ENCODE measurements around the gene TIMM21. TPM values are rescaled to one million over a fixed set of nuclear protein-coding genes. Genes with fewer than 3 reads are reported as not detected.
A peak's percentile ranks its signal among the peaks of the same experiment; 100 is the strongest.

TIMM21 gene, protein sequence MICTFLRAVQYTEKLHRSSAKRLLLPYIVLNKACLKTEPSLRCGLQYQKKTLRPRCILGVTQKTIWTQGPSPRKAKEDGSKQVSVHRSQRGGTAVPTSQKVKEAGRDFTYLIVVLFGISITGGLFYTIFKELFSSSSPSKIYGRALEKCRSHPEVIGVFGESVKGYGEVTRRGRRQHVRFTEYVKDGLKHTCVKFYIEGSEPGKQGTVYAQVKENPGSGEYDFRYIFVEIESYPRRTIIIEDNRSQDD
- 10 to 100 TPM; 14.6 to 20.9 (median 18.6) TPM for total RNA-seq
- 17.7 TPM for total RNA-seq (2013)
- 8.7 to 52.4 (median 18.0) reads per million in 29 experiments for total RNA-seq

DNA sequence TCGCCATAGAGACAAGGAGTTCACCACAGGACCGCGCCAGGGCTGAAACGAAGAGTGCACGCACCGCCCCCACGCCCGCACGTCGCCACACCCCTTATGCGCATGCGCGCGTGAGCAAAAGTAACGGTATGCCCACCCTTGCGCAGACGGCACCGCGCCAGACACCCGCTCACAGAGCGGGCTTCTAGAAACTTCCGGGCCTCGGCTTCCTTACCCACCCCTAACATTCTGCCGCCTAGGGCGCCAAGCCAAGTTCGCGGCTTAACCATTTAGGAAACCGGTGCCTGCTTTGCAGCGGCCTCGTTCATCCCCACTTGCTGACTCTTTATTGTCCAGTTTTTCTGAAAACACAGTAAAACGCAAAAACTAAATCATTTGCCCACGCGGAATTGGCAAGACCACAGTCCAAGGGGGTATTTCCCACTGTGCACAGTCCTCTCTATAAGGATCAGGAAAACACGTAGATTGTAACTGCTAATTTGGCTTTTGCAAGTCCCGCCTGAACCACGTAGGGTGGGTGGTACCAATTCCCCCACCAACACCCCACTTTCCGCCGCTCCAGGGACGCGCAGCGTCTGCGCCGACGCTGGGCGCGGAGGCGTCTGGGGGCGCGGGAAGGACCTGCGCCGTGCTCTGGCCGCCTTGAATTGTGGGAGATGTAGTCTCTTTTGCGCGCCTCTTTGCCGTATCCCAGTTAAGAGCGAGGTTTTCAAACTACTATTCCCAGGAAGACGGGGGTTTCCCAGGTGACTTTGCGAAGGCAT is at the start of gene TIMM21, which contains the start of gene FBXO15:
TIMM21 (plus strand) TSS at position 745 of the 764 bp plus-strand sequence. CDS start 286 bp downstream, outside the sequence.
FBXO15 (minus strand) TSS at position 56 of the 764 bp plus-strand sequence; CDS start at position 7, 49 bp downstream.
- Mint-ChIP-seq H3K4me1 (peaks cover 50 to 62% (median 50%) of the 10 kb centered on the region in 3 donors), H3K9me3 (no peaks in the 10 kb centered on the region), H3K36me3 (peaks cover 6% of the 10 kb centered on the region), H3K27me3 (peaks cover 0 to 3% of the 10 kb centered on the region in 2 donors), H3K4me3 (peak within 1 kb of the TSS; percentile 95 to 99 (median 97)), H3K27ac (peak within 1 kb of the TSS; percentile 98 to 99)
- ATAC-seq (replicated peaks in 1 of 4), result peak; percentile 86 to 89 (median 88)
- 0% methylated on average over 48 of the region's 58 CpGs for WGBS (ENCODE audit: insufficient coverage)
- DNase-seq, result peak; percentile 90 to 98 (median 95)
- Histone ChIP-seq H3K27me3 (replicated peaks in 1 of 2; ENCODE audit: control insufficient read depth in 2 of 2, extremely low read depth in 1 of 2, insufficient read depth in 2 of 2, low read length in 1 of 2) (no peaks in the 10 kb centered on the region), H3K27ac (ENCODE audit: low read length) (peak within 1 kb of the TSS; percentile 99), H3K9me3 (no peaks in the 10 kb centered on the region), H3K4me1 (ENCODE audit: control insufficient read depth in 1 of 2, extremely low read depth in 1 of 2, insufficient read depth in 2 of 2, low read length in 2 of 2) (peaks cover 11 to 15% of the 10 kb centered on the region in 2 experiments), H3K36me3 (ENCODE audit: control insufficient read depth in 2 of 2, extremely low read depth in 1 of 2, insufficient read depth in 1 of 2, low read length in 1 of 2) (peaks cover 0 to 16% of the 10 kb centered on the region in 2 donors), H3K4me3 (ENCODE audit: control insufficient read depth in 1 of 2, extremely low read depth in 1 of 2, low read length in 1 of 2) (peak within 1 kb of the TSS; percentile 93 to 98)
- CTCF ChIA-PET, result no interaction called here
- POLR2A ChIA-PET, result no interaction called here

GRCh38 chr18:74108460-74108859 is 39.9 kb upstream of the TIMM21 start:
- no peak overlapping the region for H3K27ac Mint-ChIP-seq
- ATAC-seq (replicated peaks in 1 of 4) (peak in 2 of 4 experiments; percentile 29 to 72), DNase-seq (no peak)
- peaks cover 5% of the 10 kb centered on the region for H3K9me3 ChIP-seq
- H3K9me3 Mint-ChIP-seq, result peaks cover 15 to 35% (median 23%) of the 10 kb centered on the region in 3 donors
- no peak overlapping the region for H3K27ac ChIP-seq (ENCODE audit: low read length)
- H3K4me3 Mint-ChIP-seq, result no peak overlapping the region
- no peak overlapping the region for H3K4me3 ChIP-seq (ENCODE audit: control insufficient read depth in 1 of 2, extremely low read depth in 1 of 2, low read length in 1 of 2)
- no peaks in the 10 kb centered on the region for H3K27me3 Mint-ChIP-seq
- no CpG with 5 or more reads among the region's 2 CpGs for WGBS (ENCODE audit: insufficient coverage)
- POLR2A ChIA-PET, result interaction anchor here (0.6 to 0.7 kb wide), 2 partner anchors 46 to 58 kb away, joined by 4 to 6 read pairs; no protein-coding TSS in a partner anchor
- peaks cover 20% of the 10 kb centered on the region for H3K36me3 Mint-ChIP-seq
- no peaks in the 10 kb centered on the region for H3K27me3 ChIP-seq (replicated peaks in 1 of 2; ENCODE audit: control insufficient read depth in 2 of 2, extremely low read depth in 1 of 2, insufficient read depth in 2 of 2, low read length in 1 of 2)
- no peaks in the 10 kb centered on the region for H3K36me3 ChIP-seq (ENCODE audit: control insufficient read depth in 2 of 2, extremely low read depth in 1 of 2, insufficient read depth in 1 of 2, low read length in 1 of 2)
- H3K4me1 ChIP-seq (ENCODE audit: control insufficient read depth in 1 of 2, extremely low read depth in 1 of 2, insufficient read depth in 2 of 2, low read length in 2 of 2), result peaks cover 0 to 6% of the 10 kb centered on the region in 2 experiments
- CTCF ChIA-PET, result no interaction called here
- peaks cover 12 to 18% (median 16%) of the 10 kb centered on the region in 3 donors for H3K4me1 Mint-ChIP-seq

GRCh38 chr18:74110149-74110548 is 38.2 kb upstream of the TIMM21 start:
- Histone ChIP-seq H3K9me3 (peaks cover 5% of the 10 kb centered on the region), H3K36me3 (ENCODE audit: control insufficient read depth in 2 of 2, extremely low read depth in 1 of 2, insufficient read depth in 1 of 2, low read length in 1 of 2) (no peaks in the 10 kb centered on the region), H3K4me1 (ENCODE audit: control insufficient read depth in 1 of 2, extremely low read depth in 1 of 2, insufficient read depth in 2 of 2, low read length in 2 of 2) (peaks cover 0 to 6% of the 10 kb centered on the region in 2 experiments), H3K27me3 (replicated peaks in 1 of 2; ENCODE audit: control insufficient read depth in 2 of 2, extremely low read depth in 1 of 2, insufficient read depth in 2 of 2, low read length in 1 of 2) (no peaks in the 10 kb centered on the region), H3K27ac (ENCODE audit: low read length) (no peak overlapping the region), H3K4me3 (ENCODE audit: control insufficient read depth in 1 of 2, extremely low read depth in 1 of 2, low read length in 1 of 2) (no peak overlapping the region)
- peaks cover 17 to 23% (median 21%) of the 10 kb centered on the region in 3 donors for H3K4me1 Mint-ChIP-seq
- H3K4me3 Mint-ChIP-seq, result no peak overlapping the region
- no peak for DNase-seq
- no peak for ATAC-seq (replicated peaks in 1 of 4)
- WGBS (ENCODE audit: insufficient coverage), result no CpG with 5 or more reads among the region's 1 CpG
- H3K27me3 Mint-ChIP-seq, result no peaks in the 10 kb centered on the region
- POLR2A ChIA-PET, result no interaction called here
- peaks cover 16% of the 10 kb centered on the region for H3K36me3 Mint-ChIP-seq
- peaks cover 8 to 32% (median 16%) of the 10 kb centered on the region in 3 donors for H3K9me3 Mint-ChIP-seq
- H3K27ac Mint-ChIP-seq, result no peak overlapping the region
- CTCF ChIA-PET, result no interaction called here

- 100% methylated on average over 2 of the region's 4 CpGs for WGBS (ENCODE audit: insufficient coverage)
- ChIA-PET CTCF (interaction anchor here in 1 of 2 donors (0.5 to 0.7 kb wide), 2 partner anchors 35 to 242 kb away, joined by 3 to 4 read pairs; no protein-coding TSS in a partner anchor), POLR2A (interaction anchor here in 1 of 2 donors (0.7 kb wide), 1 partner anchor 21 kb away, joined by 5 read pairs; no protein-coding TSS in a partner anchor)
- ATAC-seq (replicated peaks in 1 of 4) (no peak), DNase-seq (no peak)
- peaks cover 16% of the 10 kb centered on the region for H3K36me3 Mint-ChIP-seq
- H3K4me1 Mint-ChIP-seq, result peaks cover 17 to 23% (median 21%) of the 10 kb centered on the region in 3 donors
- no peaks in the 10 kb centered on the region for H3K27me3 Mint-ChIP-seq
- no peaks in the 10 kb centered on the region for H3K36me3 ChIP-seq (ENCODE audit: control insufficient read depth in 2 of 2, extremely low read depth in 1 of 2, insufficient read depth in 1 of 2, low read length in 1 of 2)
- H3K27me3 ChIP-seq (replicated peaks in 1 of 2; ENCODE audit: control insufficient read depth in 2 of 2, extremely low read depth in 1 of 2, insufficient read depth in 2 of 2, low read length in 1 of 2), result no peaks in the 10 kb centered on the region
- H3K4me3 Mint-ChIP-seq, result no peak overlapping the region
- H3K4me3 ChIP-seq (ENCODE audit: control insufficient read depth in 1 of 2, extremely low read depth in 1 of 2, low read length in 1 of 2), result no peak overlapping the region
- peaks cover 0 to 6% of the 10 kb centered on the region in 2 experiments for H3K4me1 ChIP-seq (ENCODE audit: control insufficient read depth in 1 of 2, extremely low read depth in 1 of 2, insufficient read depth in 2 of 2, low read length in 2 of 2)
- H3K27ac Mint-ChIP-seq, result no peak overlapping the region
- no peak overlapping the region for H3K27ac ChIP-seq (ENCODE audit: low read length)
- peaks cover 5% of the 10 kb centered on the region for H3K9me3 ChIP-seq
- peaks cover 8 to 32% (median 16%) of the 10 kb centered on the region in 3 donors for H3K9me3 Mint-ChIP-seq
Measured at GRCh38 chr18:74110976-74111375, 37.3 kb upstream of the TIMM21 start.

- Histone ChIP-seq H3K9me3 (peaks cover 3% of the 10 kb centered on the region), H3K36me3 (ENCODE audit: control insufficient read depth in 2 of 2, extremely low read depth in 1 of 2, insufficient read depth in 1 of 2, low read length in 1 of 2) (no peaks in the 10 kb centered on the region), H3K4me3 (ENCODE audit: control insufficient read depth in 1 of 2, extremely low read depth in 1 of 2, low read length in 1 of 2) (no peak overlapping the region), H3K27me3 (replicated peaks in 1 of 2; ENCODE audit: control insufficient read depth in 2 of 2, extremely low read depth in 1 of 2, insufficient read depth in 2 of 2, low read length in 1 of 2) (no peaks in the 10 kb centered on the region), H3K27ac (ENCODE audit: low read length) (no peak overlapping the region), H3K4me1 (ENCODE audit: control insufficient read depth in 1 of 2, extremely low read depth in 1 of 2, insufficient read depth in 2 of 2, low read length in 2 of 2) (no peaks in the 10 kb centered on the region)
- Mint-ChIP-seq H3K4me1 (peaks cover 5 to 12% (median 6%) of the 10 kb centered on the region in 3 donors), H3K9me3 (peaks cover 4 to 16% (median 9%) of the 10 kb centered on the region in 3 donors), H3K27me3 (no peaks in the 10 kb centered on the region), H3K36me3 (peaks cover 14% of the 10 kb centered on the region), H3K27ac (no peak overlapping the region), H3K4me3 (no peak overlapping the region)
- ChIA-PET CTCF (interaction anchor here in 1 of 2 donors (0.8 kb wide), 1 partner anchor 32 kb away, joined by 5 read pairs; no protein-coding TSS in a partner anchor), POLR2A (no interaction called here)
- no peak for ATAC-seq (replicated peaks in 1 of 4)
- DNase-seq, result peak in 1 of 35 experiments; percentile 3
Measured at GRCh38 chr18:74113711-74114110, 34.6 kb upstream of the TIMM21 start.

- no peak overlapping the region for H3K4me3 ChIP-seq (ENCODE audit: control insufficient read depth in 1 of 2, extremely low read depth in 1 of 2, low read length in 1 of 2)
- POLR2A ChIA-PET, result no interaction called here
- Mint-ChIP-seq H3K4me1 (peaks cover 5 to 9% (median 6%) of the 10 kb centered on the region in 3 donors), H3K27ac (no peak overlapping the region), H3K9me3 (peaks cover 1 to 12% (median 6%) of the 10 kb centered on the region in 3 donors), H3K27me3 (no peaks in the 10 kb centered on the region), H3K4me3 (no peak overlapping the region), H3K36me3 (peaks cover 10% of the 10 kb centered on the region)
- CTCF ChIA-PET, result no interaction called here
- no peak for ATAC-seq (replicated peaks in 1 of 4)
- no peaks in the 10 kb centered on the region for H3K36me3 ChIP-seq (ENCODE audit: control insufficient read depth in 2 of 2, extremely low read depth in 1 of 2, insufficient read depth in 1 of 2, low read length in 1 of 2)
- no CpG with 5 or more reads among the region's 1 CpG for WGBS (ENCODE audit: insufficient coverage)
- H3K4me1 ChIP-seq (ENCODE audit: control insufficient read depth in 1 of 2, extremely low read depth in 1 of 2, insufficient read depth in 2 of 2, low read length in 2 of 2), result no peaks in the 10 kb centered on the region
- peaks cover 0 to 3% of the 10 kb centered on the region in 2 experiments for H3K27me3 ChIP-seq (replicated peaks in 1 of 2; ENCODE audit: control insufficient read depth in 2 of 2, extremely low read depth in 1 of 2, insufficient read depth in 2 of 2, low read length in 1 of 2)
- no peak overlapping the region for H3K27ac ChIP-seq (ENCODE audit: low read length)
- DNase-seq, result no peak
- H3K9me3 ChIP-seq, result peaks cover 3% of the 10 kb centered on the region
Measured at GRCh38 chr18:74114116-74114515, 34.2 kb upstream of the TIMM21 start.

Measured in T-cell (primary cell).